Measurements from ENCODE around the gene ANAPC10. TPM values are rescaled to one million over a fixed set of nuclear protein-coding genes. Genes with fewer than 3 reads are reported as not detected.

Gene ANAPC10
- total RNA-seq, 2 donors from 2014 or later: 22.3 to 31.4 TPM

DNA sequence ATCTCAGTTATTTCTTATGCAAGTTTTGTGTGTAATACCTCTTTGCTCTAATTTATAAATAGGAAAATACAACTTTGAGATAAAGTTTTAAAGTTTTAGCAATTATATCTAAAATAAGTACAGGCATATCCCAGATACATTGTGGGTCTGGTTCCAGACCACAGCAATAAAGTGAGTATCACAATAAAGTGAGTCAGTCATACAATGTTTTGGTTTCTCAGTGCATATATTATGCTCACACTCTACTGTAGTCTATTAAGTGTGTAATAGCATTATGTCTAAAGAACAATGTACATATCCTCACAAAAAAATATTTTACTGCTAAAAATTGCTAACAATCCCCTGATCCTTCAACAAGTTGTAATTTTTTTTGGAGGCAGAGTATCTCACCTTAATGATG, 49.2 kb downstream of the ANAPC10 start:
- TF ChIP-seq POLR2AphosphoS5 (IDR thresholded peaks at IDR 0.05): no peak
- TF ChIP-seq POLR2A (IDR thresholded peaks at IDR 0.05): no peak
- TF ChIP-seq CTCF (IDR thresholded peaks at IDR 0.05): no peak
- Histone ChIP-seq H3K4me3 (no peak overlapping the region), H3K36me3 (no peaks in the 10 kb centered on the region), H3K4me1 (replicated peaks) (no peaks in the 10 kb centered on the region), H3K27me3 (replicated peaks; ENCODE audit: insufficient read depth) (no peaks in the 10 kb centered on the region), H3K27ac (no peak overlapping the region), H3K9me3 (no peaks in the 10 kb centered on the region)
- intact Hi-C loops (cut with DNase I): no loop called here
- no peak for DNase-seq (ENCODE audit: low spot score)

DNA sequence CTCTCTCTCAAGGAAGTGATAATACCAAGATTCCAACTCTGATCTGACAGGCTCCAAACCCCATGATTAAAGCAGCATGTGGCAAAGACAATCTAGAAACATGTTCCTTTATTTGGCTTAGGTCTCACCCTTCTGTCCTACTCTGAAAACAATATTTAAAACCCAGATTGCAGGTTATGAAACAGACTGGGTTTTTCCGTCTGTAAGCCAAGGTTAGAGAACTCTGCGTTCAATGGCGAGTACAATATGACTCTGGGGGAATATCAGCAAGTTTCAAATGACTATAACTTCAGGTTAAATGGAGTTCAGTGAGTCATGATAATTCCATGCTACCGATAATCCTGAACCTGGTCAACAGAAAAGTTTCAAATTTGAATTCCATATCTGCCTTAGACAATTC, 50.8 kb downstream of the ANAPC10 start:
- Histone ChIP-seq H3K9me3 (no peaks in the 10 kb centered on the region), H3K36me3 (no peaks in the 10 kb centered on the region), H3K4me1 (replicated peaks) (no peaks in the 10 kb centered on the region), H3K27me3 (replicated peaks; ENCODE audit: insufficient read depth) (no peaks in the 10 kb centered on the region), H3K4me3 (no peak overlapping the region), H3K27ac (no peak overlapping the region)
- intact Hi-C loops (cut with DNase I): no loop called here
- TF ChIP-seq POLR2A (IDR thresholded peaks at IDR 0.05) (no peak), POLR2AphosphoS5 (IDR thresholded peaks at IDR 0.05) (no peak), CTCF (IDR thresholded peaks at IDR 0.05) (no peak)
- WGBS: 78% methylated on average over 4 of the region's 4 CpGs
- no peak for DNase-seq (ENCODE audit: low spot score)

DNA sequence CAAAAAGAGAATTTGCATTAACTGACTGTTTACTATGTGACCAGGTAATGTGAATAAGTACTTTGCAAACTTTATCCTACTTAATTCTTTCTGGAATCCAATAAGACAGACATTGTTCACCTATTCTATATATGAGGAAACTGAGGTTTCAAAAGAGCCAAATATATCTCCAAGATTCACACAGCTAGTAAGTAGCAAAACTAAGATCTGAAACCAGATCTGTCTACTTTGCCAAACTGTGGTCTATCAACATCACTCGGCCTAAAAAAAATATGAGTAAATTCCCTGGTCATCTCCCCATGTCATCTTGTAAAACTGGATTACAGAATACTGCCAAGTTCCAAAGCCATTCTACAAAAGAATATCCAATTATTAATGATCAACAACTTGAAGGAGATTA, 52.8 kb downstream of the ANAPC10 start:
- TF ChIP-seq CTCF (IDR thresholded peaks at IDR 0.05): no peak
- no peak for TF ChIP-seq POLR2AphosphoS5 (IDR thresholded peaks at IDR 0.05)
- TF ChIP-seq POLR2A (IDR thresholded peaks at IDR 0.05): no peak
- no peaks in the 10 kb centered on the region for H3K36me3 ChIP-seq
- H3K4me3 ChIP-seq: no peak overlapping the region
- WGBS: 50% methylated on average over 1 of the region's 1 CpG
- no peaks in the 10 kb centered on the region for H3K4me1 ChIP-seq (replicated peaks)
- no peaks in the 10 kb centered on the region for H3K9me3 ChIP-seq
- no peak for DNase-seq (ENCODE audit: low spot score)
- intact Hi-C loops (cut with DNase I): no loop called here
- no peaks in the 10 kb centered on the region for H3K27me3 ChIP-seq (replicated peaks; ENCODE audit: insufficient read depth)
- H3K27ac ChIP-seq: no peak overlapping the region

- Histone ChIP-seq H3K27ac (no peak overlapping the region), H3K36me3 (no peaks in the 10 kb centered on the region), H3K4me3 (no peak overlapping the region), H3K4me1 (replicated peaks) (no peaks in the 10 kb centered on the region), H3K9me3 (no peaks in the 10 kb centered on the region), H3K27me3 (replicated peaks; ENCODE audit: insufficient read depth) (no peaks in the 10 kb centered on the region)
- no peak for DNase-seq (ENCODE audit: low spot score)
- TF ChIP-seq CTCF (IDR thresholded peaks at IDR 0.05) (no peak), POLR2AphosphoS5 (IDR thresholded peaks at IDR 0.05) (no peak)
- WGBS: 71% methylated on average over 3 of the region's 3 CpGs
- intact Hi-C loops (cut with DNase I): no loop called here
Measured at GRCh38 chr4:145044341-145044740, 53.7 kb downstream of the ANAPC10 start.

DNA sequence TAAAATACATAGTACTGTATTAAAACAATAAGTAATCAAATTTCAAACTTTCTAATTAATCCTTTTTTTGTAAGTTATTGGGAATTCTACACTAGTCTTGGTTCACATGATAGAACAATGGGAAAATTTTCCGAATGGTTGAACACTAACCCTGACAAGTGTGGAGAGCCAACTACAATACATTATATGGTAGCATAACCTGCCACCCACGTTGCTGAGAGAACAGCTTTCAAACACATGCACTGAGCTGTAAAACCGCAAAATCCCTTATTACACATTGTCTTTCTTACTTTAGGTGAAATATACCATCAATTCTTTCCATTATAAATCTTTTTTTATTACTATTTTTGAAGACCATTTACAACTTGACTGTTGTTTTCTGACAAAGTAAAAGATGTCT, 54.7 kb downstream of the ANAPC10 start:
- Histone ChIP-seq H3K9me3 (no peaks in the 10 kb centered on the region), H3K36me3 (no peaks in the 10 kb centered on the region), H3K4me1 (replicated peaks) (no peaks in the 10 kb centered on the region), H3K27me3 (replicated peaks; ENCODE audit: insufficient read depth) (no peaks in the 10 kb centered on the region), H3K27ac (no peak overlapping the region), H3K4me3 (no peak overlapping the region)
- intact Hi-C loops (cut with DNase I): no loop called here
- WGBS: 55% methylated on average over 3 of the region's 3 CpGs
- TF ChIP-seq CTCF (IDR thresholded peaks at IDR 0.05) (no peak), POLR2AphosphoS5 (IDR thresholded peaks at IDR 0.05) (no peak), POLR2A (IDR thresholded peaks at IDR 0.05) (no peak)
- DNase-seq (ENCODE audit: low spot score): no peak
